HepG2 (cell line): Measurements from ENCODE around the gene NEK8. TPM values are rescaled to one million over a fixed set of nuclear protein-coding genes. Genes with fewer than 3 reads are reported as not detected.

Experiments used
- ATAC-seq: fragments of 200-7000 bp; cut with Tn5 transposase; 3 replicates; pipeline ENCODE4 v1.9.1; 2020; ENCODE audit warnings: mild to moderate bottlenecking, moderate library complexity
- BruUV-seq: library from RNA; stranded (reverse); fragments of 400-500 nt; replicated peaks from 2 replicates; lab custom pipeline; 2021; lab: Mats Ljungman, UMichigan
- CTCF ChIA-PET: fragments of 300-600 bp; formaldehyde crosslinking; extraction: SDS; loops from one replicate; lab custom pipeline; 2021; ENCODE audit warnings: low total read pairs, inconsistent platforms, low intra/inter-chr PET ratio; lab: Yijun Ruan, JAX
- POLR2A ChIA-PET: fragments of 350-600 bp; sonication (Branson Sonifier 250); formaldehyde crosslinking; loops from one replicate; lab custom pipeline; 2020; ENCODE audit warnings: antibody characterized with exemption, inconsistent platforms; lab: Yijun Ruan, JAX
- DNase-seq: peaks from one replicate; pipeline ENCODE4 v3.0.0-alpha.2; 2015; ENCODE audit warnings: low spot score
- FAIRE-seq: peaks from 3 replicates; lab custom pipeline; 2011; peaks lifted over from hg19 to GRCh38; lab: Jason Lieb, UNC
- H2AFZ ChIP-seq: one replicate; pipeline ENCODE4 v1.6.1; 2011; ENCODE audit warnings: low read length, inconsistent platforms
- H3K27ac ChIP-seq: fragments of 300-600 bp; 3 replicates; pipeline ENCODE4 v1.8.0; 2011; ENCODE audit warnings: mixed run types, mild to moderate bottlenecking, mixed read lengths, low read length, inconsistent platforms; ENCODE audit not compliant: insufficient read depth; ENCODE audit errors: extremely low read length
- H3K27me3 ChIP-seq, 2 experiments: fragments of 200-600 bp in 1 of 2; 2 replicates in 1 of 2; 3 replicates in 1 of 2; pipeline versions ENCODE4 v1.6.0 to v1.8.0; 2011; ENCODE audit warnings: low read length in 2 of 2, mild to moderate bottlenecking in 2 of 2, moderate library complexity in 2 of 2, inconsistent platforms in 1 of 2; ENCODE audit not compliant: insufficient read depth in 2 of 2, control insufficient read depth in 1 of 2
- H3K36me3 ChIP-seq, 2 experiments: fragments of 200-600 bp in 1 of 2; replicated peaks in 1 of 2; 2 replicates in 1 of 2; 3 replicates in 1 of 2; pipeline versions ENCODE4 v1.5.1 to v1.8.0; 2011; ENCODE audit warnings: low read length in 2 of 2, inconsistent platforms in 1 of 2; ENCODE audit not compliant: insufficient read depth in 2 of 2, control insufficient read depth in 1 of 2
- H3K4me1 ChIP-seq: 2 replicates; pipeline ENCODE4 v1.5.1; 2012; ENCODE audit warnings: low read length, inconsistent platforms; ENCODE audit not compliant: insufficient read depth
- H3K4me2 ChIP-seq: 2 replicates; pipeline ENCODE4 v1.6.0; 2011; ENCODE audit warnings: low read depth, low read length, inconsistent platforms
- H3K4me3 ChIP-seq, 3 experiments: fragments of 200-600 bp in 1 of 3; sonication (generic), shearing (Covaris generic) in 1 of 3; replicated peaks in 1 of 3; 2 replicates each; pipeline ENCODE4 v1.5.1; 2011 to 2016; ENCODE audit warnings: low read length in 3 of 3, inconsistent platforms in 2 of 3, low read depth in 2 of 3, mild to moderate bottlenecking in 2 of 3, control low read depth in 1 of 3, mixed read lengths in 1 of 3; ENCODE audit not compliant: insufficient read depth in 1 of 3
- H3K79me2 ChIP-seq: one replicate; pipeline ENCODE4 v1.6.1; 2011; ENCODE audit warnings: low read length, inconsistent platforms; ENCODE audit not compliant: insufficient read depth
- H3K9ac ChIP-seq: 2 replicates; pipeline ENCODE4 v1.6.0; 2011; ENCODE audit warnings: mild to moderate bottlenecking, low read depth, low read length, inconsistent platforms; ENCODE audit not compliant: insufficient read depth
- H3K9me3 ChIP-seq: 2 replicates; pipeline ENCODE4 v1.5.1; 2012; ENCODE audit warnings: mild to moderate bottlenecking, low read length
- H4K20me1 ChIP-seq: 2 replicates; pipeline ENCODE4 v1.6.0; 2011; ENCODE audit warnings: inconsistent platforms, mild to moderate bottlenecking, low read length, moderate library complexity; ENCODE audit not compliant: insufficient read depth
- HOXA9 ChIP-seq: sonication (generic); formaldehyde crosslinking; IDR thresholded peaks from 2 replicates; pipeline ENCODE4 v1.8.1; 2022; ENCODE audit warnings: missing genetic modification reagents, mild to moderate bottlenecking, moderate library complexity, borderline replicate concordance
- NR2F6 ChIP-seq, 2 experiments: IDR thresholded peaks; 2 replicates each; pipeline ENCODE4 v1.6.1; 2016; ENCODE audit warnings: antibody characterized with exemption in 1 of 2, mild to moderate bottlenecking in 1 of 2
- REL ChIP-seq: sonication (generic); formaldehyde crosslinking; conservative IDR thresholded peaks from 2 replicates; pipeline ENCODE4 v1.8.0; 2022; ENCODE audit warnings: mild to moderate bottlenecking, missing genetic modification reagents, moderate library complexity
- SP4 ChIP-seq: sonication (generic); formaldehyde crosslinking; IDR thresholded peaks from 2 replicates; pipeline ENCODE4 v1.8.1; 2023; ENCODE audit warnings: mild to moderate bottlenecking, missing genetic modification reagents
- ZFP36 ChIP-seq: fragments of 150-350 bp; IDR thresholded peaks from 2 replicates; pipeline ENCODE4 v1.6.1; 2018; ENCODE audit warnings: borderline replicate concordance, low read length, low read depth; ENCODE audit not compliant: partially characterized antibody
- ZNF484 ChIP-seq: sonication (generic); formaldehyde crosslinking; IDR thresholded peaks from 2 replicates; pipeline ENCODE4 v1.5.1; 2020; ENCODE audit warnings: mild to moderate bottlenecking, low read depth, missing genetic modification reagents, borderline replicate concordance
- WGBS: methylation state at CpG from one replicate; pipeline ENCODE4 v1.1.6; 2017; ENCODE audit warnings: low lambda C conversion rate; 5-methylcytosine and 5-hydroxymethylcytosine counted together
- in situ Hi-C: cut with HindIII; loops from 2 replicates; pipeline ENCODE4 v1.10.0; 2017; ENCODE audit warnings: low pct_unique_long_range_greater_than_20kb; ENCODE audit not compliant: extremely low pct_ligation_motif_present
- intact Hi-C: fragments of 100-400 bp; cut with micrococcal nuclease; formaldehyde crosslinking; loops from one replicate; pipeline ENCODE4 v1.10.0; 2022; ENCODE audit not compliant: unreplicated experiment
- polyA plus RNA-seq, 8 experiments: library from polyadenylated mRNA; depleted of rRNA in 3 of 8; stranded (reverse) in 7 of 8; unstranded in 1 of 8; fragments of >200 nt; fragmentation: Illumina TruSeq in 4 of 8; extraction: Trizol in 4 of 8; gene quantifications; 2 replicates each; pipeline versions ENCODE4 v1.2.1 to v1.2.3, GENCODE V29; 2011 to 2016; ENCODE audit warnings: low read depth in 4 of 8, missing spikeins in 1 of 8, mixed read lengths in 1 of 8; ENCODE audit not compliant: insufficient read depth in 1 of 8
- total RNA-seq, 5 experiments: library from RNA; depleted of rRNA; stranded (reverse); fragments of >200 nt; fragmentation: Illumina TruSeq; extraction: Trizol; gene quantifications; 2 replicates each; pipeline ENCODE4 v1.2.3, GENCODE V29; 2016; ENCODE audit warnings: low read depth in 1 of 5
- TF ChIP-seq, protein P1 (sequence below): sonication (generic); formaldehyde crosslinking; IDR thresholded peaks from 2 replicates; pipeline ENCODE4 v1.8.0; 2022; ENCODE audit warnings: missing genetic modification reagents, mild to moderate bottlenecking, inconsistent platforms, borderline replicate concordance

NEK8 gene
- total and polyA plus RNA-seq, 2 of the 13 experiments (the other 11 are each of a cell fraction or from before 2014, with no cell fraction given), result 5.8 to 13.5 TPM

DNA sequence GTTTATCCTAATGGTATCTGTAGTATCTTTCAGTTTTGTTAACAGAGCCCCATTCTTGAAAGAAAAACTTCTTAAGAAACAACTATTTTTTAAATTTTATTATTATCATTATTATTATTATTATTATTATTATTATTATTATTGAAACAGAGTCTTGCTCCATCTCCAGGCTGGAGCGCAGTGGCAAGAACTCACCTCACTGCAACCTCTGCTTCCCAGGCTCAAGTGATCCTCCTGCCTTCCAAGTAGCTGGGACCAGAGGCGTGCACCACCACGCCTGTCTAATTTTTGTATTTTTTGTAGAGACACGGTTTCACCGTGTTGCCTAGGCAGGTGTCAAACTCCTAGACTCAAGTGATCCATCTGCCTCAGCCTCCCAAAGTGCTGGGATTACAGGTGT lies 43.2 kb upstream of the NEK8 start (continued):
- TF ChIP-seq, protein P1, sequence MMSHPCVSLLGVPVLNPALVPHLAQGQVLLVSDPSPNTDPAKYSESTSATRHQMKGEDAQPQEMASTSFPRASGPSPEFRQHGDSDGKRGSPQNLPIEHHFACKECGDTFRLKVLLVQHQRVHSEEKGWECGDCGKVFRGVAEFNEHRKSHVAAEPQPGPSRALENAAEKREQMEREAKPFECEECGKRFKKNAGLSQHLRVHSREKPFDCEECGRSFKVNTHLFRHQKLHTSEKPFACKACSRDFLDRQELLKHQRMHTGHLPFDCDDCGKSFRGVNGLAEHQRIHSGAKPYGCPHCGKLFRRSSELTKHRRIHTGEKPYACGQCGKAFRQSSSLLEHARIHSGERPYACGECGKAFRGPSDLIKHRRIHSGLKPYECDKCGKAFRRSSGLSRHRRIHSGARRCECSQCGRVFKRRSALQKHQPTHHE (CRISPR knock-in tag), result no peak
- no peak for TF ChIP-seq ZNF484 (CRISPR knock-in tag)

DNA sequence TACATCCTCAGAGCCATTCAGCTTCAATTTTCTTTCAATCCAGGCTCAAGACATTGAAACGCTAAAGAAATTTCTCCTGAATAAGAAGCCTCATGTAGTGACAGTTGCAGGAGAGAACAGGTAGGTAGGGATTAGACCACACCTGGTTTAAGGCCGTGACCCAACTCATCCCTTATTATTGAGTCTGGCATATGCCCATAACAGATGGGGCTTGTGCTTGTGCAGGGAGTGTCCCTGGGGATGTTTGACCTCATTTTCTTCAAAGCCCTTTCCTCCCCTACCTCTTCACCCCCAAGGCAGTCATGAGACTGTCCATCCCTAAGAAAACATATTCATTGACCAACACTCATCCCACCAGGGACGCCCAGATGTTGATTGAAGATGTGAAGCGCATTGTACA lies 42.3 kb upstream of the NEK8 start:
- BruUV-seq, result no TSS peak
- 0 out of 2 replicates have a peak, but pooled peaks cover 7% of the 10 kb centered on the region for H3K4me1 ChIP-seq
- ATAC-seq (no peak), DNase-seq (no peak), FAIRE-seq (no peak)
- no peaks in the 10 kb centered on the region for H3K27me3 ChIP-seq
- H3K4me2 ChIP-seq, result no peak overlapping the region
- H3K9ac ChIP-seq, result no peak overlapping the region
- H3K9me3 ChIP-seq, result no peaks in the 10 kb centered on the region
- no peaks in the 10 kb centered on the region for H3K79me2 ChIP-seq
- POLR2A ChIA-PET, result interaction anchor here (1.0 kb wide), 1 partner anchor 12 kb away, joined by 3 read pairs; no protein-coding TSS in a partner anchor
- TF ChIP-seq SP4 (CRISPR knock-in tag), result no peak
- no peak for TF ChIP-seq HOXA9
- no peak for TF ChIP-seq NR2F6 (IDR thresholded peaks at IDR 0.05)
- no peak for TF ChIP-seq NR2F6 (CRISPR knock-in tag; IDR thresholded peaks at IDR 0.05)
- no peak for TF ChIP-seq ZFP36
- TF ChIP-seq REL (CRISPR knock-in tag), result no peak
- CTCF ChIA-PET, result interaction anchor here (1.2 kb wide), 1 partner anchor 34 kb away, joined by 4 read pairs; the partner anchor contains the start of gene RPL23A
- peaks cover 58 to 94% of the 10 kb centered on the region in 2 experiments for H3K36me3 ChIP-seq
- H2AFZ ChIP-seq, result no peak overlapping the region
- in situ Hi-C loops (no loop called here), intact Hi-C loops (no loop called here)
- H3K4me3 ChIP-seq, result no peak overlapping the region
- no peak overlapping the region for H3K27ac ChIP-seq
- no peaks in the 10 kb centered on the region for H4K20me1 ChIP-seq
- WGBS, result 95% methylated on average over 4 of the region's 4 CpGs
